ENCODE results near the gene CD58.

Gene CD58

DNA sequence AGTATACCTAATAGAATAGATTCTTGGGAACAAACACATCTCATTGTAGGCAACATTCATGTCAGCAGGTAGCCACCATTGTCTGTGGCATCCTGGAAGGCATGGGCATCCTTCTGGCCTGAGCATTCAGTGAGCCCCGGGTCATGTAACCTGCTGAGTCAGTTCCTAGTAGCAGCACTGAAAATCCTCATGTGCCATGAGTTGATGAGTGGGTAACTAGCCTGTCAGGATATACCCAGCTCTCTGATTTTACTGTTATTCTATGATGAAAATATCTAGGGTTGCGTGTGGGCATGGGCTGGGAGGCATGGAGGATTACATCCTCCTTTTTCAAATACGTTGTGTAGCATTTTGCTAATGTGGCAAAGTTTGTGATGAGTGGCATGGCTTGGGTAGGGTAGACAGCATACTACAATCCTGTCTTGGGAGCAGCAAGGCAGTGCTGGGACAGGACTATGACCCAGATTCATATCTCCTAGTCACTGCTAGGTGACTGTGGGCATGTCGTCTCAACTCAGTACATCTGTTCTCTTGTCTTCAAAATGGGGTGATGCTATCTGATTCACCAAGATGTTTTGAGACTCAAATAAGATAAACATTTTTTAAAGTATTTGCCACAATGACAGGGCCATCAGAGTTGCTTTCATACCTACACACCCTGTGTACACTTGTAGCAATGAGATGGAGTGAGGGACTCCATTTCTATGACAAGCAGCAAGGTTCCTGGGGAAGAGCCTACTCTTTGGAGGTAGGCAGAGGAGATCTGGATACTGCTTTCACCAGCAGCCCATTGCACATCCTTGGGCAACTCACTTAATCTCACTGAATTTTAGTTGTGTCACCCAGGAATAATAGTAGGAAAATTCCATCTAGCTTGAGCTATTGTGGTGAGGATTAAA is 62.5 kb downstream of the CD58 start:
- Histone ChIP-seq H3K36me3 (ENCODE audit: control insufficient read depth, insufficient read depth, low read length) (peaks cover 2% of the 10 kb centered on the region), H3K27me3 (replicated peaks; ENCODE audit: control insufficient read depth, insufficient read depth, low read length) (no peaks in the 10 kb centered on the region), H3K4me3 (replicated peaks; ENCODE audit: low read depth, low read length) (no peak overlapping the region)
- DNase-seq (ENCODE audit: extremely low read depth, insufficient read length) = no peak
- TF ChIP-seq, protein P1, sequence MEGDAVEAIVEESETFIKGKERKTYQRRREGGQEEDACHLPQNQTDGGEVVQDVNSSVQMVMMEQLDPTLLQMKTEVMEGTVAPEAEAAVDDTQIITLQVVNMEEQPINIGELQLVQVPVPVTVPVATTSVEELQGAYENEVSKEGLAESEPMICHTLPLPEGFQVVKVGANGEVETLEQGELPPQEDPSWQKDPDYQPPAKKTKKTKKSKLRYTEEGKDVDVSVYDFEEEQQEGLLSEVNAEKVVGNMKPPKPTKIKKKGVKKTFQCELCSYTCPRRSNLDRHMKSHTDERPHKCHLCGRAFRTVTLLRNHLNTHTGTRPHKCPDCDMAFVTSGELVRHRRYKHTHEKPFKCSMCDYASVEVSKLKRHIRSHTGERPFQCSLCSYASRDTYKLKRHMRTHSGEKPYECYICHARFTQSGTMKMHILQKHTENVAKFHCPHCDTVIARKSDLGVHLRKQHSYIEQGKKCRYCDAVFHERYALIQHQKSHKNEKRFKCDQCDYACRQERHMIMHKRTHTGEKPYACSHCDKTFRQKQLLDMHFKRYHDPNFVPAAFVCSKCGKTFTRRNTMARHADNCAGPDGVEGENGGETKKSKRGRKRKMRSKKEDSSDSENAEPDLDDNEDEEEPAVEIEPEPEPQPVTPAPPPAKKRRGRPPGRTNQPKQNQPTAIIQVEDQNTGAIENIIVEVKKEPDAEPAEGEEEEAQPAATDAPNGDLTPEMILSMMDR (IDR thresholded peaks at IDR 0.05; ENCODE audit: insufficient read depth, low read length, poor library complexity, severe bottlenecking) = no peak

GRCh38 chr1:116507631-116508030 is 63.2 kb downstream of the CD58 start:
- no peaks in the 10 kb centered on the region for H3K27me3 ChIP-seq (replicated peaks; ENCODE audit: control insufficient read depth, insufficient read depth, low read length)
- H3K36me3 ChIP-seq (ENCODE audit: control insufficient read depth, insufficient read depth, low read length) = no peaks in the 10 kb centered on the region; the same call in 1 of the 2 replicates
- TF ChIP-seq, protein P1 (IDR thresholded peaks at IDR 0.05; ENCODE audit: insufficient read depth, low read length, poor library complexity, severe bottlenecking) = no peak
- no peak for DNase-seq (ENCODE audit: extremely low read depth, insufficient read length)
- no peak overlapping the region for H3K4me3 ChIP-seq (replicated peaks; ENCODE audit: low read depth, low read length)

DNA sequence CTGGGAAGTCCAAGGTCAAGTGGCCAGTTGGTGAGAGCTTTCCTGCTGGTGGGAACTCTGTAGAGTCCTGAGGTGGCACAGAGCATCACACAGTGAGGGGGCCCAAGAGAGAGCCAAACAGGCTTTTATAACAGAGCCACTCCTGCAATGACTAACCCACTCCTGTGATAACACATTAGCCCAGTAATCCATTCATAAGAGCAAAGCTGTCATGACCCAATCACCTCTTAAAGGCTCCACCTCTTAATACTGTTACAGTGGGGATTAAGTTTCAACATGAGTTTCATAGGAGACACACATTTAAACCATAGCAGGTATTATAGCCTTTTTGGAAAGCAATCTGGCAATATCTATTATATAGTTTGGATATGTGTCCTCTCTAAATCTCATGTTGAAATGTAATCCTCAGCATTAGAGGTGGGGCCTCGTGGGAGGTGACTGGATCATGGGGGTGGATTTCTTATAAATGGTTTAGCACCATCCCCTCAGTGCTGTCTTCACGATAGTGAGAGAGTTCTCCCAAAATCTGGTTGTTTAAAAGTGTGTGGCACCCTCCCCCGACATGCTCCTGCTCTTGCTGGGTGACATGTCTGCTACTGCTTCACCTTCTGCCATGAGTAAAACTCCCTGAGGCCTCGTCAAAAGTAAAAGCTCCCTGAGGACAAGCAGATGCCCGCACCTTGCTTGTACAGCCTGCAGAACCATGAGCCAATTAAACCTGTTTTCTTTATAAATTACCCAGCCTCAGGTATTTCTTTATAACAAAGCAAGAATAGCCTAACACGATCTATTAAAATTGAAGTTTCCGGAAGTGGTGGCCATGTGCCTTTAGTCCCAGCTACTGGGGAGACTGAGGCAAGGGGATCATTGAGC is 64.5 kb downstream of the CD58 start:
- TF ChIP-seq, protein P1 (IDR thresholded peaks at IDR 0.05; ENCODE audit: insufficient read depth, low read length, poor library complexity, severe bottlenecking) = no peak
- DNase-seq (ENCODE audit: extremely low read depth, insufficient read length) = no peak
- H3K4me3 ChIP-seq (replicated peaks; ENCODE audit: low read depth, low read length) = no peak overlapping the region
- peaks cover 1% of the 10 kb centered on the region for H3K36me3 ChIP-seq (ENCODE audit: control insufficient read depth, insufficient read depth, low read length)
- H3K27me3 ChIP-seq (replicated peaks; ENCODE audit: control insufficient read depth, insufficient read depth, low read length) = no peaks in the 10 kb centered on the region

DNA sequence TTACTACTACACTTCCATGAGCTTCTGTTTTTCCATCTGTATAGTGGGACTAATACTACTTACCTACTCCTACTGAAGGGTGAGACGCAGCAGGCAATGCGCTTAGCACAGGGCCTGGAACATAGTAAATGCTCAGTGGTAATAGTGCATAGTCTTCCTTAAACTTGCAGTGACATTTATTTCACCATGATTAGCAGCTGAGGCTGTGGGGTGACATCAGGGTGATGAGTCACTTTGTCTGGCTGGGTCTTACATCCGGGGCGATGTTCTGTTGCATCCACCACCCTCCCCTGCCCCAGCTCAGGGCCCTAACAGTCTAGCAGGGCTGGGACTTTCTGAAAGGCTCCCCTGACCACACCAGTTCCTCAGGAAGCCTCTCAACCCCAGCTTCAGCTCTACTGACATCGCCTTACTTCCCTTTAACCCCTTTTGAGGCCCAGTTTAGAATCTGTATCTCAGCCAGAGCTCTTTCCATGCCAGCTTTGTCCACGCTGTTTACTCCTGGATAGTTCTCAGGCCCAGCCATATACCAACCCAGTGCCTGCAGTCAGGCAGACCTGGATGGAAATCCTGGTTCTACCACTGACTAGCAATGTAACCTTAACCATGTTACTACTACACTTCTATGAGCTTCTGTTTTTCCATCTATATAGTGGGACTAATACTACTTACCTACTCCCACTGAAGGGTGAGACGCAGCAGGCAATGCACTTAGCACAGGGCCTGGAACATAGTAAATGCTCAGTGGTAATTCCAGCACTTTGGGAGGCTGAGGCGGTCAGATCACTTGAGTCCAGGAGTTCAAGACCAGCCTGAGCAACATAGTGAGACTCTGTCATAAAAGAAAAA is 66.3 kb downstream of the CD58 start:
- Histone ChIP-seq H3K4me3 (replicated peaks; ENCODE audit: low read depth, low read length) (no peak overlapping the region), H3K36me3 (ENCODE audit: control insufficient read depth, insufficient read depth, low read length) (peaks cover 1% of the 10 kb centered on the region; the same call in 1 of the 2 replicates), H3K27me3 (replicated peaks; ENCODE audit: control insufficient read depth, insufficient read depth, low read length) (no peaks in the 10 kb centered on the region)
- TF ChIP-seq, protein P1 (IDR thresholded peaks at IDR 0.05; ENCODE audit: insufficient read depth, low read length, poor library complexity, severe bottlenecking) = no peak
- peak; percentile 84 for DNase-seq (ENCODE audit: extremely low read depth, insufficient read length)

GRCh38 chr1:116503546-116504307 is 67.1 kb downstream of the CD58 start:
- no peak overlapping the region for H3K4me3 ChIP-seq (replicated peaks; ENCODE audit: low read depth, low read length)
- peaks cover 1% of the 10 kb centered on the region; the same call in 1 of the 2 replicates for H3K36me3 ChIP-seq (ENCODE audit: control insufficient read depth, insufficient read depth, low read length)
- no peak for DNase-seq (ENCODE audit: extremely low read depth, insufficient read length)
- TF ChIP-seq, protein P1 (IDR thresholded peaks at IDR 0.05; ENCODE audit: insufficient read depth, low read length, poor library complexity, severe bottlenecking) = no peak
- no peaks in the 10 kb centered on the region for H3K27me3 ChIP-seq (replicated peaks; ENCODE audit: control insufficient read depth, insufficient read depth, low read length)
